Loucy (cell line): ENCODE results near the gene ERGIC3.

Source experiments
- H2AFZ ChIP-seq: fragments of 200-600 bp; sonication (generic); 2 replicates; pipeline ENCODE4 v1.6.0; 2016; ENCODE audit warnings: antibody characterized with exemption, mild to moderate bottlenecking, low read length, moderate library complexity
- H3F3A ChIP-seq: fragments of 200-600 bp; 2 replicates; pipeline ENCODE4 v1.6.0; 2016; ENCODE audit warnings: antibody characterized with exemption, low read depth, mild to moderate bottlenecking
- H3K27me3 ChIP-seq: fragments of 200-600 bp; sonication (generic); 2 replicates; pipeline ENCODE4 v1.6.1; 2014; ENCODE audit warnings: low read length, mild to moderate bottlenecking; ENCODE audit not compliant: insufficient read depth, poor library complexity, severe bottlenecking
- H3K36me3 ChIP-seq: fragments of 200-600 bp; sonication (generic); 2 replicates; pipeline ENCODE4 v1.6.1; 2016; ENCODE audit warnings: low read length; ENCODE audit not compliant: insufficient read depth
- H3K4me1 ChIP-seq: fragments of 200-600 bp; sonication (generic); 2 replicates; pipeline ENCODE4 v1.5.1; 2014; ENCODE audit warnings: low read length, mild to moderate bottlenecking; ENCODE audit not compliant: insufficient read depth, poor library complexity, severe bottlenecking
- H3K4me2 ChIP-seq: fragments of 200-600 bp; sonication (generic); 2 replicates; pipeline ENCODE4 v1.6.0; 2014; ENCODE audit warnings: antibody characterized with exemption, low read length, low read depth, mild to moderate bottlenecking; ENCODE audit not compliant: poor library complexity, severe bottlenecking
- H3K4me3 ChIP-seq: fragments of 200-600 bp; sonication (generic); 2 replicates; pipeline ENCODE4 v1.5.1; 2014; ENCODE audit warnings: low read length, mild to moderate bottlenecking, mixed read lengths; ENCODE audit not compliant: poor library complexity, severe bottlenecking
- H3K79me2 ChIP-seq: fragments of 200-600 bp; sonication (generic); 2 replicates; pipeline ENCODE4 v1.6.1; 2014; ENCODE audit warnings: low read length; ENCODE audit not compliant: insufficient read depth
- H3K9ac ChIP-seq: fragments of 200-600 bp; sonication (generic); 2 replicates; pipeline ENCODE4 v1.6.0; 2014; ENCODE audit warnings: mild to moderate bottlenecking, low read depth, low read length, moderate library complexity; ENCODE audit not compliant: poor library complexity, severe bottlenecking
- H3K9me2 ChIP-seq: fragments of 200-600 bp; sonication (generic); replicated peaks from 2 replicates; pipeline ENCODE4 v1.6.1; 2016; ENCODE audit warnings: low read depth, low read length, mixed read lengths
- H3K9me3 ChIP-seq: fragments of 200-600 bp; sonication (generic); 2 replicates; pipeline ENCODE4 v1.6.1; 2014; ENCODE audit warnings: mild to moderate bottlenecking, antibody characterized with exemption, low read length, low read depth; ENCODE audit not compliant: insufficient read depth
- H4K20me1 ChIP-seq: fragments of 200-600 bp; sonication (generic); 2 replicates; pipeline ENCODE4 v1.6.0; 2014; ENCODE audit warnings: antibody characterized with exemption, low read length, mild to moderate bottlenecking; ENCODE audit not compliant: insufficient read depth, poor library complexity, severe bottlenecking
- CTCF ChIP-seq: fragments of 200-600 bp; sonication (generic); conservative IDR thresholded peaks from 2 replicates; pipeline ENCODE4 v1.5.1; 2014; ENCODE audit warnings: mild to moderate bottlenecking, antibody characterized with exemption, low read length
- EZH2phosphoT487 ChIP-seq: fragments of 200-600 bp; IDR thresholded peaks from 2 replicates; pipeline ENCODE4 v1.6.1; 2018; ENCODE audit warnings: antibody characterized with exemption, mild to moderate bottlenecking, moderate library complexity, borderline replicate concordance

Gene ERGIC3

DNA sequence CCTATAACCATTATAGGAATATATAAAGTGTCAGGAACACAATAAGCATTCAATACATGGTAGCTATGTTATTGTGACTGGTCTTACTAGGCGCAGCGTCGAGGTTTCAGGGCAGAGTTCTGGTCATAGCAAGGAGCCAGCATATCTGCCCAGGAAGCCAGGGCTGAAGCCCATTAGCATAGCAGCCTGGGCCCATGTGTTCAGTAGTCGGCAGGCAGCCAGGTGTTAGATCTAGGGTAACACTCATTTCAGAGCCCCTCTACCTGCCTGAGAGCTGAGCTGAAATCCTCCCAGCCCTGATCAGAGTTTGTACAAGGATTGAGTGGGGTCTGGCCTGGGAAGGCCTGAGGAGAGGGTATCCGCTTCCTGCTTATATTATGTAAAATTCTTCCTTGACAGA is 44.6 kb upstream of the ERGIC3 start:
- no peak overlapping the region for H3K4me3 ChIP-seq
- H3K36me3 ChIP-seq: peaks cover 85% of the 10 kb centered on the region; the same call in 1 of the 2 replicates
- H4K20me1 ChIP-seq: no peaks in the 10 kb centered on the region
- peaks cover 3% of the 10 kb centered on the region for H3K79me2 ChIP-seq
- TF ChIP-seq EZH2phosphoT487: no peak
- TF ChIP-seq CTCF: no peak
- no peaks in the 10 kb centered on the region for H3K9me3 ChIP-seq
- no peak overlapping the region for H3K4me2 ChIP-seq
- no peaks in the 10 kb centered on the region for H3F3A ChIP-seq
- no peaks in the 10 kb centered on the region for H3K4me1 ChIP-seq
- H3K9me2 ChIP-seq: no peaks in the 10 kb centered on the region
- H3K9ac ChIP-seq: no peak overlapping the region
- H3K27me3 ChIP-seq: no peaks in the 10 kb centered on the region
- no peak overlapping the region for H2AFZ ChIP-seq

DNA sequence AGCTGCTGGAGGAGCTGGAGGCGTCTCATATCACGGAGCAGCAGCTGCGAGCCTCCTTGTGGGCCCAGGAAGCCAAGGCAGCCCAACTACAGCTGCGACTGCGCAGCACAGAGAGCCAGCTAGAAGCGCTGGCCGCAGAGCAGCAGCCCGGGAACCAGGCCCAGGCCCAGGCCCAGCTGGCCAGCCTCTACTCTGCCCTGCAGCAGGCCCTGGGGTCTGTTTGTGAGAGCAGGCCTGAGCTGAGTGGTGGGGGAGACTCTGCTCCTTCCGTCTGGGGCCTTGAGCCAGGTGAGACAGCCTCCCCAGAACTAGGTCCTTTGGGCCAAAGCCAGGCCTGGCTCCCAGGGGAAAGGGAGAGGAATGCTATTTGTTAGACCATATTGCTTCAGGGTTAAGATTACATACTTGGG is 44.1 kb upstream of the ERGIC3 start:
- Histone ChIP-seq H4K20me1 (no peaks in the 10 kb centered on the region), H3K79me2 (no peaks in the 10 kb centered on the region), H2AFZ (no peak overlapping the region), H3K27me3 (no peaks in the 10 kb centered on the region), H3K4me3 (no peak overlapping the region), H3K9ac (no peak overlapping the region), H3F3A (no peaks in the 10 kb centered on the region), H3K9me2 (no peaks in the 10 kb centered on the region), H3K9me3 (no peaks in the 10 kb centered on the region), H3K4me1 (no peaks in the 10 kb centered on the region), H3K4me2 (no peak overlapping the region), H3K36me3 (peaks cover 90% of the 10 kb centered on the region; the same call in 1 of the 2 replicates)
- TF ChIP-seq EZH2phosphoT487 (no peak), CTCF (no peak)

DNA sequence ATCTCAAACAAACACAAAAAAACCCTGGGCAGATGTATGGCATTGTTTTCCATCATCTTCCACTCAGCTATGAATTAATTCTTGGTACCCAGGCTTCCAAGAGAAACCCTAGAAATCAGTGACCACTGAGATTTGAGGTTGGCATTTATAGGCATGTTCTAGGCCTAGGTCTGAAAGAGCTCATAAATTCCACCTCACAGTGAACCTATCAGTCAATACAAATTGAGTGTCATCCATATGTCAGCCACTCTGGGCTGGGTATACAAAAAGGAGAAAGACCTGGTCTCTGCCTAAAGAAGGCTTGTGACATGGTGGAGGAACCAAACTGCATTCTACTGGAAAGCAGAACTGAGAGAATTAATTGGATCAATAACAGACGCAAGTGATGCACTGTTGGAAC is 42.6 kb upstream of the ERGIC3 start:
- no peaks in the 10 kb centered on the region for H3K9me3 ChIP-seq
- H3K4me2 ChIP-seq: no peak overlapping the region
- H3K4me1 ChIP-seq: no peaks in the 10 kb centered on the region
- no peak overlapping the region for H3K4me3 ChIP-seq
- no peak overlapping the region for H3K9ac ChIP-seq
- TF ChIP-seq CTCF: no peak
- no peak for TF ChIP-seq EZH2phosphoT487
- no peaks in the 10 kb centered on the region for H3K79me2 ChIP-seq
- no peaks in the 10 kb centered on the region for H3K27me3 ChIP-seq
- H3K9me2 ChIP-seq: no peaks in the 10 kb centered on the region
- no peaks in the 10 kb centered on the region for H4K20me1 ChIP-seq
- no peak overlapping the region for H2AFZ ChIP-seq
- H3F3A ChIP-seq: no peaks in the 10 kb centered on the region
- H3K36me3 ChIP-seq: peaks cover 90% of the 10 kb centered on the region; the same call in 1 of the 2 replicates
